K562 (cell line): ENCODE results near the gene SMARCC1. TPM values are rescaled to one million over a fixed set of nuclear protein-coding genes. Genes with fewer than 3 reads are reported as not detected.

Experiments
- CBX5 ChIP-seq: IDR thresholded peaks from 2 replicates; pipeline ENCODE4 v1.6.1; 2014; ENCODE audit warnings: low read depth, borderline replicate concordance
- E2F8 ChIP-seq: fragments of 450-650 bp; IDR thresholded peaks from 2 replicates; pipeline ENCODE4 v1.7.1; 2018; ENCODE audit warnings: mild to moderate bottlenecking, low read depth; ENCODE audit not compliant: partially characterized antibody
- EP300 ChIP-seq: IDR thresholded peaks from 2 replicates; pipeline ENCODE4 v1.6.1; 2012; ENCODE audit warnings: low read length, improper control_type of control experiment
- FOXJ3 ChIP-seq: sonication (generic); formaldehyde crosslinking; IDR thresholded peaks from 2 replicates; pipeline ENCODE4 v1.4.0; 2020; ENCODE audit warnings: mild to moderate bottlenecking, missing genetic modification reagents
- NR0B1 ChIP-seq: fragments of 450-650 bp; IDR thresholded peaks from one replicate; pipeline ENCODE4 v1.6.1; 2018; ENCODE audit warnings: mild to moderate bottlenecking, moderate library complexity; ENCODE audit not compliant: partially characterized antibody
- SETDB1 ChIP-seq: IDR thresholded peaks from one replicate; pipeline ENCODE4 v1.6.1; 2012; ENCODE audit warnings: low read length, control low read depth, inconsistent platforms
- TCF7 ChIP-seq: sonication (generic); IDR thresholded peaks from 2 replicates; pipeline ENCODE4 v1.6.1; 2016; ENCODE audit warnings: antibody characterized with exemption, borderline replicate concordance
- TRIM28 ChIP-seq: fragments of 450-650 bp; IDR thresholded peaks from 2 replicates; pipeline ENCODE4 v1.6.1; 2017
- WHSC1 ChIP-seq: IDR thresholded peaks from one replicate; pipeline ENCODE4 v1.6.1; 2012; ENCODE audit warnings: low read length, control low read depth, inconsistent platforms
- ZMIZ1 ChIP-seq, 2 experiments: fragments of 150-350 bp in 1 of 2; IDR thresholded peaks; 2 replicates each; pipeline ENCODE4 v1.6.1; 2012 to 2016; ENCODE audit warnings: low read depth in 2 of 2, low read length in 2 of 2, mild to moderate bottlenecking in 1 of 2, moderate library complexity in 1 of 2
- ZNF184 ChIP-seq: sonication (generic); formaldehyde crosslinking; IDR thresholded peaks from 2 replicates; pipeline ENCODE4 v1.5.0; 2020; ENCODE audit warnings: missing genetic modification reagents
- ZNF282 ChIP-seq: sonication (generic); formaldehyde crosslinking; IDR thresholded peaks from 2 replicates; pipeline ENCODE4 v1.8.1; 2023; ENCODE audit warnings: missing genetic modification reagents
- ZNF436 ChIP-seq: fragments of 250-450, 450-650 bp; sonication (Bioruptor Pico); formaldehyde crosslinking; IDR thresholded peaks from 2 replicates; pipeline ENCODE4 v1.7.0; 2020; ENCODE audit warnings: mild to moderate bottlenecking
- polyA plus RNA-seq, 8 experiments: library from polyadenylated mRNA; depleted of rRNA in 4 of 8; stranded (reverse) in 5 of 8; unstranded in 3 of 8; fragments of >200 nt; fragmentation: Nextera tagmentation in 2 of 8; fragmentation: Illumina TruSeq in 1 of 8; extraction: Ambion mirVana in 2 of 8; extraction: Trizol in 1 of 8; gene quantifications; 2 replicates each; pipeline versions ENCODE4 v1.2.1 to v1.2.3, GENCODE V29; 2011 to 2014; ENCODE audit warnings: inconsistent platforms in 1 of 8, missing spikeins in 1 of 8
- total RNA-seq, 7 experiments: library from RNA; depleted of rRNA in 6 of 7; stranded (reverse); fragments of >200 nt in 6 of 7; fragmentation: Illumina TruSeq in 2 of 7; extraction: Trizol in 2 of 7; gene quantifications; 2 replicates each; pipeline versions ENCODE4 v1.2.1 to v1.2.3, GENCODE V29; 2011 to 2021; ENCODE audit warnings: low replicate concordance in 1 of 7
- TF ChIP-seq, protein P1 (sequence below): IDR thresholded peaks from 3 replicates; pipeline ENCODE4 v1.6.1; 2011; ENCODE audit warnings: borderline replicate concordance, mild to moderate bottlenecking, moderate library complexity; ENCODE audit not compliant: insufficient read length; ENCODE audit errors: extremely low read depth

SMARCC1 gene
- total and polyA plus RNA-seq, 9 of the 15 experiments (the other 6 are each of a cell fraction or from before 2014, with no cell fraction given): 20.7 to 199 (median 66.0) TPM

DNA sequence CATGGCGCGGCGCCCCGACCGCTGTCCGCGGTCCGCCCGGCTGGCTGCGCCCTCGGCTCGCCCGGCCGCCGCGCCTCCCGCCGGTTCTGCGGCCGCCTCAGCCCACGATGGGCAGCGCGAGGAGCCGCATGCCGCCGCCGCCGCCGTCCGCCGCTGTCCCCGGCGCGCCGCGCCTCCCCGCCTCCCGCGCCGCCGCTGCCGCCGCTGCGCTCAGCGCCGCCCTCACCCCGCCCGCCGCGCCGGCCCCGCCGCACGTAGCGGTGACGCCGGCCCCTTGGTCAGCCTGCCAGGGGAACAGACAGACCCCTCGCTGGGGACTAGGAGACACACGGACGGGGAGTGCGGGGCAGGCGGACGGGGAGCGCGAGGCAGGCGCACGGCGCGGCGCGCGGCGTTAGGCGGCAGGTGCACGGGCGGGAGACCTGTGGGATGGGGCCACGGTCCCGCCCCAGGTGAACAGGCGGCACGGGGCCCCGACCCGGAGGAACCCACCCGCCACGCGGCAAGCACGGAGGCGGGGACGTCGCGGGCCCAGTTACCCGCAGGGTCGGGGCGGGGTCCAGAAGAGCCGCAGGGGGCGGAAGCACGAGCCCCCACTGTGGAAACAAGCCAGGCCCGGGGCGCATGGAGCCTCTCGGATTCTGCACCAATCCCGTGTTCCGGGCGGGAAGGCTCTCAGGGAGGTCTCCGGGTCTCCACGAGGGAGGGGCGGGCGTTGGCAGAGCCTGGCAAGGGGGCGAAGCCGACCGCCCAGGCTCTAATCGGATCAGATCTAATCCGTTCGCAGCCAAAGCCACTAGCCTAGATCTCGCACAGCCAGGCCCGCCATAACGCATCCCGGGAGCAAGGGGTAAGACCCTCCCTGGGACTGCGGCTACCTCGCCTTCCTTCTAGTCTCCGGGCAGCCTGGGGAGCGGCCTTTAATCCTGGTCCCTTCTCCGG lies 202.7 kb downstream of the SMARCC1 start, which contains the start of gene CSPG5 (continued):
- TF ChIP-seq CBX5 (no peak), EP300 (no peak), ZNF436 (no peak), TCF7 (no peak), ZMIZ1 (IDR thresholded peaks at IDR 0.05; ENCODE audit: low read depth in 2 of 2, low read length in 2 of 2) (no peak), WHSC1 (no peak), SETDB1 (no peak), TRIM28 (no peak), NR0B1 (no peak), ZNF184 (no peak), ZNF282 (CRISPR knock-in tag) (peak; percentile 69; the same call in 1 of the 2 replicates), FOXJ3 (no peak), E2F8 (no peak)
- TF ChIP-seq, protein P1, sequence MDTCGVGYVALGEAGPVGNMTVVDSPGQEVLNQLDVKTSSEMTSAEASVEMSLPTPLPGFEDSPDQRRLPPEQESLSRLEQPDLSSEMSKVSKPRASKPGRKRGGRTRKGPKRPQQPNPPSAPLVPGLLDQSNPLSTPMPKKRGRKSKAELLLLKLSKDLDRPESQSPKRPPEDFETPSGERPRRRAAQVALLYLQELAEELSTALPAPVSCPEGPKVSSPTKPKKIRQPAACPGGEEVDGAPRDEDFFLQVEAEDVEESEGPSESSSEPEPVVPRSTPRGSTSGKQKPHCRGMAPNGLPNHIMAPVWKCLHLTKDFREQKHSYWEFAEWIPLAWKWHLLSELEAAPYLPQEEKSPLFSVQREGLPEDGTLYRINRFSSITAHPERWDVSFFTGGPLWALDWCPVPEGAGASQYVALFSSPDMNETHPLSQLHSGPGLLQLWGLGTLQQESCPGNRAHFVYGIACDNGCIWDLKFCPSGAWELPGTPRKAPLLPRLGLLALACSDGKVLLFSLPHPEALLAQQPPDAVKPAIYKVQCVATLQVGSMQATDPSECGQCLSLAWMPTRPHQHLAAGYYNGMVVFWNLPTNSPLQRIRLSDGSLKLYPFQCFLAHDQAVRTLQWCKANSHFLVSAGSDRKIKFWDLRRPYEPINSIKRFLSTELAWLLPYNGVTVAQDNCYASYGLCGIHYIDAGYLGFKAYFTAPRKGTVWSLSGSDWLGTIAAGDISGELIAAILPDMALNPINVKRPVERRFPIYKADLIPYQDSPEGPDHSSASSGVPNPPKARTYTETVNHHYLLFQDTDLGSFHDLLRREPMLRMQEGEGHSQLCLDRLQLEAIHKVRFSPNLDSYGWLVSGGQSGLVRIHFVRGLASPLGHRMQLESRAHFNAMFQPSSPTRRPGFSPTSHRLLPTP: no peak
